ENCODE measurements around the gene TANC1. TPM values are rescaled to one million over a fixed set of nuclear protein-coding genes. Genes with fewer than 3 reads are reported as not detected.

The TANC1 gene
- polyA plus RNA-seq, 2 of the 4 experiments (the other 2 are of a cell fraction) = 9.2 to 21.2 TPM

DNA sequence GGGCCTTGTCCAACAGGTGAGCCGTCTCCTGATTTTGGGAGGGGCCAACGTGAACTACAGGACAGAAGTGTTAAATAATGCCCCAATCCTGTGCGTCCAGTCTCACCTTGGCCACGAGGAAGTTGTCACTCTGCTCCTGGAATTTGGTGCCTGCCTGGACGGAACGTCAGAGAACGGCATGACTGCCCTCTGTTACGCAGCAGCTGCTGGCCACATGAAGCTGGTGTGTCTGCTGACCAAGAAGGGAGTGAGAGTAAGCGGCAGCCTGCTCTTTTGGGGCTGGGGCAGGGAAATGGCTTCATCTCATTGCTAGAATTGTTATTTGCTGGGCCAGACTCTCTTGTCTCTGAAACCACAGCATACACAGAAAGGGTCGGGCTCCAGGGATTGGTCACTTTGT lies 225.8 kb downstream of the TANC1 start (continued):
- TF ChIP-seq EHF (CRISPR knock-in tag; IDR thresholded peaks at IDR 0.05) = no peak

GRCh38 chr2:159195697-159196096 lies 227.3 kb downstream of the TANC1 start:
- CTCF ChIA-PET = interaction anchor here (1.3 to 1.5 kb wide), 2 partner anchors 17 to 20 kb away, joined by 3 read pairs; no protein-coding TSS in a partner anchor
- POLR2A ChIA-PET = no interaction called here

DNA sequence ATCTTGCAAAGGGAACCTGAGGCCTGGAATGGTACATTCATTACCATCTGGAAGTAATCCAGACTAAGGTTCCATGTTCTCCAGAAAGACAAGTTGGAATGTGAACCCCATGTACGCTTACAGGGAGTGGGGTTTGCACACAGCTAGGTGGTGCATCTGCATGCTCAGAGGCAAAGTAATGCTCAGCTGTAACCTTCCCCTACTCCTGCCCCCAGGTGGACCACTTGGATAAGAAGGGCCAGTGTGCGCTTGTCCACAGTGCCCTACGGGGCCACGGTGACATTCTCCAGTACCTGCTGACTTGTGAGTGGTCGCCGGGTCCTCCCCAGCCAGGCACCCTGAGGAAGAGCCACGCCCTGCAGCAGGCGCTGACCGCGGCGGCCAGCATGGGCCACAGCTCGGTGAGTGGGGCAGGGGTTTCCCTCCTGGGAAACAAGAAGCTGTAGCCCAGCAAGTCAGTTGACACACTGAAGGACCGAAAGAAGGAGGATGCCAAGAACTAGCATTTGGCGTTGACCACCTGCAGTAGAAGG lies 228.0 kb downstream of the TANC1 start:
- TF ChIP-seq FOSL2 (IDR thresholded peaks at IDR 0.05) (no peak), FOSL2 (CRISPR knock-in tag; IDR thresholded peaks at IDR 0.05) (no peak), EHMT2 (IDR thresholded peaks at IDR 0.05; ENCODE audit: low read depth) (no peak), HEYL (CRISPR knock-in tag; IDR thresholded peaks at IDR 0.05) (no peak), CBX8 (IDR thresholded peaks at IDR 0.05) (no peak), POLR2AphosphoS2 (conservative IDR thresholded peaks at IDR 0.05; ENCODE audit: low read length) (no peak), NPAS2 (CRISPR knock-in tag; IDR thresholded peaks at IDR 0.05; ENCODE audit: borderline replicate concordance) (no peak), EHF (CRISPR knock-in tag; IDR thresholded peaks at IDR 0.05) (no peak), TFCP2L1 (CRISPR knock-in tag; IDR thresholded peaks at IDR 0.05) (no peak), FOSB (CRISPR knock-in tag; IDR thresholded peaks at IDR 0.05) (no peak), RCOR1 (IDR thresholded peaks at IDR 0.05; ENCODE audit: low read depth, low read length) (no peak), KDM1A (IDR thresholded peaks at IDR 0.05; ENCODE audit: low read depth) (no peak)
- TF ChIP-seq, protein P1, sequence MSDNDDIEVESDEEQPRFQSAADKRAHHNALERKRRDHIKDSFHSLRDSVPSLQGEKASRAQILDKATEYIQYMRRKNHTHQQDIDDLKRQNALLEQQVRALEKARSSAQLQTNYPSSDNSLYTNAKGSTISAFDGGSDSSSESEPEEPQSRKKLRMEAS (IDR thresholded peaks at IDR 0.05) = no peak
- TF ChIP-seq, protein P2, sequence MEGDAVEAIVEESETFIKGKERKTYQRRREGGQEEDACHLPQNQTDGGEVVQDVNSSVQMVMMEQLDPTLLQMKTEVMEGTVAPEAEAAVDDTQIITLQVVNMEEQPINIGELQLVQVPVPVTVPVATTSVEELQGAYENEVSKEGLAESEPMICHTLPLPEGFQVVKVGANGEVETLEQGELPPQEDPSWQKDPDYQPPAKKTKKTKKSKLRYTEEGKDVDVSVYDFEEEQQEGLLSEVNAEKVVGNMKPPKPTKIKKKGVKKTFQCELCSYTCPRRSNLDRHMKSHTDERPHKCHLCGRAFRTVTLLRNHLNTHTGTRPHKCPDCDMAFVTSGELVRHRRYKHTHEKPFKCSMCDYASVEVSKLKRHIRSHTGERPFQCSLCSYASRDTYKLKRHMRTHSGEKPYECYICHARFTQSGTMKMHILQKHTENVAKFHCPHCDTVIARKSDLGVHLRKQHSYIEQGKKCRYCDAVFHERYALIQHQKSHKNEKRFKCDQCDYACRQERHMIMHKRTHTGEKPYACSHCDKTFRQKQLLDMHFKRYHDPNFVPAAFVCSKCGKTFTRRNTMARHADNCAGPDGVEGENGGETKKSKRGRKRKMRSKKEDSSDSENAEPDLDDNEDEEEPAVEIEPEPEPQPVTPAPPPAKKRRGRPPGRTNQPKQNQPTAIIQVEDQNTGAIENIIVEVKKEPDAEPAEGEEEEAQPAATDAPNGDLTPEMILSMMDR (IDR thresholded peaks at IDR 0.05) = no peak
- H3K9me3 ChIP-seq = no peaks in the 10 kb centered on the region
- H3K4me1 ChIP-seq = peaks cover 6% of the 10 kb centered on the region; the same call in 2 of the 3 replicates
- H3K27ac ChIP-seq = no peak overlapping the region
- ATAC-seq (no peak), DNase-seq (ENCODE audit: low read depth in 1 of 2, low spot score in 1 of 2) (no peak), FAIRE-seq (no peak)
- no peak overlapping the region for H3K4me3 ChIP-seq
- 98% methylated on average over 12 of the region's 14 CpGs for WGBS (ENCODE audit: missing lambda C conversion rate)
- H3K4me2 ChIP-seq = no peak overlapping the region
- CTCF ChIA-PET = interaction anchor here (0.6 to 1.8 kb wide), 7 partner anchors 10 to 725 kb away, joined by 3 to 4 read pairs (median 3); no protein-coding TSS in a partner anchor
- POLR2A ChIA-PET = no interaction called here

More at GRCh38 chr2:159195697-159196096, 227.3 kb downstream of the TANC1 start:
- FAIRE-seq (no peak), DNase-seq (ENCODE audit: low read depth in 1 of 2, low spot score in 1 of 2) (no peak), ATAC-seq (no peak; a peak in 1 of 6 replicates)
- no peak overlapping the region for H3K27ac ChIP-seq
- no peaks in the 10 kb centered on the region for H3K9me3 ChIP-seq
- H3K4me2 ChIP-seq = no peak overlapping the region
- peaks cover 6% of the 10 kb centered on the region; the same call in 2 of the 3 replicates for H3K4me1 ChIP-seq
- WGBS (ENCODE audit: missing lambda C conversion rate) = 96% methylated on average over 6 of the region's 6 CpGs
- no peak overlapping the region for H3K4me3 ChIP-seq
- no peak for TF ChIP-seq RNF2 (IDR thresholded peaks at IDR 0.05; ENCODE audit: borderline replicate concordance, low read depth)
- no peak for TF ChIP-seq TFCP2L1 (CRISPR knock-in tag; IDR thresholded peaks at IDR 0.05)
- no peak for TF ChIP-seq ZNF302 (CRISPR knock-in tag; IDR thresholded peaks at IDR 0.05)
- TF ChIP-seq, protein P3, sequence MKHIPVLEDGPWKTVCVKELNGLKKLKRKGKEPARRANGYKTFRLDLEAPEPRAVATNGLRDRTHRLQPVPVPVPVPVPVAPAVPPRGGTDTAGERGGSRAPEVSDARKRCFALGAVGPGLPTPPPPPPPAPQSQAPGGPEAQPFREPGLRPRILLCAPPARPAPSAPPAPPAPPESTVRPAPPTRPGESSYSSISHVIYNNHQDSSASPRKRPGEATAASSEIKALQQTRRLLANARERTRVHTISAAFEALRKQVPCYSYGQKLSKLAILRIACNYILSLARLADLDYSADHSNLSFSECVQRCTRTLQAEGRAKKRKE (CRISPR knock-in tag; IDR thresholded peaks at IDR 0.05; ENCODE audit: low read depth) = no peak
- TF ChIP-seq NFE2L2 (conservative IDR thresholded peaks at IDR 0.05; ENCODE audit: low read length) = no peak
- TF ChIP-seq ZC3H11A (IDR thresholded peaks at IDR 0.05) = no peak
- TF ChIP-seq ZSCAN20 (CRISPR knock-in tag; IDR thresholded peaks at IDR 0.05) = no peak
- TF ChIP-seq POLR2AphosphoS2 (conservative IDR thresholded peaks at IDR 0.05; ENCODE audit: low read length) = no peak
- TF ChIP-seq HMGXB4 (CRISPR knock-in tag; IDR thresholded peaks at IDR 0.05; ENCODE audit: borderline replicate concordance) = no peak
- TF ChIP-seq CHD2 (IDR thresholded peaks at IDR 0.05; ENCODE audit: low read length, partially characterized antibody) = no peak
- TF ChIP-seq TP53 (CRISPR knock-in tag; IDR thresholded peaks at IDR 0.05) = no peak
- TF ChIP-seq EHF (CRISPR knock-in tag; IDR thresholded peaks at IDR 0.05) = no peak
- TF ChIP-seq NPAS2 (CRISPR knock-in tag; IDR thresholded peaks at IDR 0.05; ENCODE audit: borderline replicate concordance) = no peak
- TF ChIP-seq PBX3 (IDR thresholded peaks at IDR 0.05) = no peak
- TF ChIP-seq HEYL (CRISPR knock-in tag; IDR thresholded peaks at IDR 0.05) = no peak
- no peak for TF ChIP-seq ELK1 (IDR thresholded peaks at IDR 0.05; ENCODE audit: low read depth, low read length)
- TF ChIP-seq MYC (IDR thresholded peaks at IDR 0.05; ENCODE audit: borderline replicate concordance, low read length) = no peak

Measured in A549 (cell line).